ENCODE data around the gene PDZD2.

The PDZD2 gene

GRCh38 chr5:31867219-31867618, 228.3 kb downstream of the PDZD2 start:
- no peak for DNase-seq (ENCODE audit: low read depth in 2 of 2)

GRCh38 chr5:31880449-31880848, 241.5 kb downstream of the PDZD2 start:
- no peak for DNase-seq (ENCODE audit: low read depth in 2 of 2)

- DNase-seq (ENCODE audit: low read depth in 2 of 2): no peak
Measured at GRCh38 chr5:31884896-31885295, 246.0 kb downstream of the PDZD2 start.

GRCh38 chr5:31886206-31886605, 247.3 kb downstream of the PDZD2 start:
- DNase-seq (ENCODE audit: low read depth in 2 of 2): no peak

GRCh38 chr5:31887556-31887955, 248.6 kb downstream of the PDZD2 start:
- DNase-seq (ENCODE audit: low read depth in 2 of 2): no peak

- DNase-seq (ENCODE audit: low read depth in 2 of 2): no peak
Measured at GRCh38 chr5:31888564-31888963, 249.6 kb downstream of the PDZD2 start.

GRCh38 chr5:31889001-31889561, 250.2 kb downstream of the PDZD2 start:
- no peak for DNase-seq (ENCODE audit: low read depth in 2 of 2)

- DNase-seq (ENCODE audit: low read depth in 2 of 2): no peak
Measured at GRCh38 chr5:31890046-31890445, 251.1 kb downstream of the PDZD2 start.

GRCh38 chr5:31894141-31894540, 255.2 kb downstream of the PDZD2 start:
- DNase-seq (ENCODE audit: low read depth in 2 of 2): no peak

- DNase-seq (ENCODE audit: low read depth in 2 of 2): no peak
Measured at GRCh38 chr5:31895199-31895820, 256.4 kb downstream of the PDZD2 start.

- DNase-seq (ENCODE audit: low read depth in 2 of 2): no peak
Measured at GRCh38 chr5:31898036-31898632, 259.2 kb downstream of the PDZD2 start.

GRCh38 chr5:31900296-31900865, 261.4 kb downstream of the PDZD2 start:
- DNase-seq (ENCODE audit: low read depth in 2 of 2): no peak

GRCh38 chr5:31901807-31902530, 263.0 kb downstream of the PDZD2 start:
- DNase-seq (ENCODE audit: low read depth in 2 of 2): no peak

- DNase-seq (ENCODE audit: low read depth in 2 of 2): no peak
Measured at GRCh38 chr5:31908396-31908795, 269.5 kb downstream of the PDZD2 start.

- DNase-seq (ENCODE audit: low read depth in 2 of 2): no peak
Measured at GRCh38 chr5:31909073-31909472, 270.1 kb downstream of the PDZD2 start.

GRCh38 chr5:31911291-31912265, 272.6 kb downstream of the PDZD2 start:
- no peak for DNase-seq (ENCODE audit: low read depth in 2 of 2)

GRCh38 chr5:31913808-31914207, 274.9 kb downstream of the PDZD2 start:
- DNase-seq (ENCODE audit: low read depth in 2 of 2): no peak

GRCh38 chr5:31916327-31916726, 277.4 kb downstream of the PDZD2 start:
- no peak for DNase-seq (ENCODE audit: low read depth in 2 of 2)

- no peak for DNase-seq (ENCODE audit: low read depth in 2 of 2)
Measured at GRCh38 chr5:31918739-31919138, 279.8 kb downstream of the PDZD2 start.

- DNase-seq (ENCODE audit: low read depth in 2 of 2): no peak
Measured at GRCh38 chr5:31921852-31922305, 282.9 kb downstream of the PDZD2 start.

GRCh38 chr5:31924005-31924404, 285.1 kb downstream of the PDZD2 start:
- no peak for DNase-seq (ENCODE audit: low read depth in 2 of 2)
